ENCODE measurements around the gene TRIM71.

DNA sequence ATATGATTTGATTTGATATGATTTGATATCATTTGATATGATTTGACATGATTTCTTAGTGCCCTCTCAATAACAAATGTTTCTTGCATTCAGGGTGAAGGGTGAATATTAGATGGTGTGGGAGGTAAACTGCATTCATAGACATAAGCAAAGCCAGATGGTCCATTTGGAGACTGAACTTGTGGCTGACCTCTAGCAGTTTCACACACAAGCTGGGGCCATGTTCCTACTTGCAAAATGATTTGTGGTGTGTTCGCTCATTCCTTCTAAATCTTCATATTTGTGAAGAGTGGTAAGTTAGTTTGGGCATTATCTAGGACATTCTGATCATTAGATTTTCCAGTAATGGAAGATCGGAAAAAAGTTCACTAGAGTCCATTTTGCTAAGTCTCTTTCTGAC, 93.2 kb downstream of the TRIM71 start:
- TF ChIP-seq, protein P1, sequence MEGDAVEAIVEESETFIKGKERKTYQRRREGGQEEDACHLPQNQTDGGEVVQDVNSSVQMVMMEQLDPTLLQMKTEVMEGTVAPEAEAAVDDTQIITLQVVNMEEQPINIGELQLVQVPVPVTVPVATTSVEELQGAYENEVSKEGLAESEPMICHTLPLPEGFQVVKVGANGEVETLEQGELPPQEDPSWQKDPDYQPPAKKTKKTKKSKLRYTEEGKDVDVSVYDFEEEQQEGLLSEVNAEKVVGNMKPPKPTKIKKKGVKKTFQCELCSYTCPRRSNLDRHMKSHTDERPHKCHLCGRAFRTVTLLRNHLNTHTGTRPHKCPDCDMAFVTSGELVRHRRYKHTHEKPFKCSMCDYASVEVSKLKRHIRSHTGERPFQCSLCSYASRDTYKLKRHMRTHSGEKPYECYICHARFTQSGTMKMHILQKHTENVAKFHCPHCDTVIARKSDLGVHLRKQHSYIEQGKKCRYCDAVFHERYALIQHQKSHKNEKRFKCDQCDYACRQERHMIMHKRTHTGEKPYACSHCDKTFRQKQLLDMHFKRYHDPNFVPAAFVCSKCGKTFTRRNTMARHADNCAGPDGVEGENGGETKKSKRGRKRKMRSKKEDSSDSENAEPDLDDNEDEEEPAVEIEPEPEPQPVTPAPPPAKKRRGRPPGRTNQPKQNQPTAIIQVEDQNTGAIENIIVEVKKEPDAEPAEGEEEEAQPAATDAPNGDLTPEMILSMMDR (conservative IDR thresholded peaks at IDR 0.05 in 1 of 2, IDR thresholded peaks at IDR 0.05 in 1 of 2; ENCODE audit: extremely low read depth in 1 of 2, insufficient read depth in 1 of 2, low read depth in 1 of 2, low read length in 2 of 2), result no peak
- TF ChIP-seq EZH2 (IDR thresholded peaks at IDR 0.05; ENCODE audit: borderline replicate concordance, low read length), result no peak
